Activated CD8-positive, alpha-beta memory T cell treated with anti-CD3 and anti-CD28 coated beads, Interleukin-2, amount 10 ng/mL, durations not matched to agents 7 days and 5 days (primary cell): ENCODE data around the gene CDH16. TPM values are rescaled to one million over a fixed set of nuclear protein-coding genes. Genes with fewer than 3 reads are reported as not detected.

Experiments used
- total RNA-seq, 2 experiments: library from RNA; stranded (reverse); gene quantifications; one replicate each; pipeline ENCODE4 v1.2.3, GENCODE V29; 2021

CDH16 gene
- total RNA-seq, 2 experiments from 2014 or later = not detected

Other genes starting within 250 kb of the CDH16 start
- 1 to 10 TPM; 1.1 to 1.2 TPM for gene CMTM4, start 222.1 kb downstream of the CDH16 start, total RNA-seq
- gene DYNC1LI2, start 167.3 kb downstream of the CDH16 start, total RNA-seq = 10 to 100 TPM; 71.6 to 81.0 TPM
- under 1 TPM in 1 of 2 experiments, not detected in 1; 0.47 TPM for gene TERB1, start 117.3 kb downstream of the CDH16 start, total RNA-seq
- 10 to 100 TPM; 81.1 to 88.5 TPM for gene NAE1, start 87.9 kb downstream of the CDH16 start, total RNA-seq
- gene CA7, start 74.5 kb downstream of the CDH16 start, total RNA-seq = not detected
- gene PDP2, start 38.4 kb downstream of the CDH16 start, total RNA-seq = 10 to 100 TPM; 29.2 to 33.3 TPM
- 1 to 10 TPM in 1 of 2 experiments, under 1 TPM in 1; 0.55 to 2.5 TPM for gene RRAD, start 6.7 kb upstream of the CDH16 start, total RNA-seq
- gene CIAO2B, start 15.5 kb upstream of the CDH16 start, total RNA-seq = 100 to 1,000 TPM; 124 to 131 TPM
- gene CES2, start 16.6 kb upstream of the CDH16 start, total RNA-seq = 10 to 100 TPM; 34.1 to 35.5 TPM
- gene CES3, start 42.4 kb upstream of the CDH16 start, total RNA-seq = 1 to 10 TPM; 2.3 to 4.5 TPM
- 10 to 100 TPM in 1 of 2 experiments, 1 to 10 TPM in 1; 8.1 to 11.7 TPM for gene CES4A, start 69.7 kb upstream of the CDH16 start, total RNA-seq
- 100 to 1,000 TPM; 180 to 196 TPM for gene CBFB, start 110.3 kb upstream of the CDH16 start, total RNA-seq
- 10 to 100 TPM; 14.2 to 15.2 TPM for gene PHAF1, start 191.1 kb upstream of the CDH16 start, total RNA-seq
- gene B3GNT9, start 232.1 kb upstream of the CDH16 start, total RNA-seq = 1 to 10 TPM; 5.6 to 7.9 TPM
- 10 to 100 TPM; 36.4 to 52.6 TPM for gene TRADD, start 241.0 kb upstream of the CDH16 start, total RNA-seq
- 10 to 100 TPM; 15.7 to 24.5 TPM for gene FBXL8, start 241.1 kb upstream of the CDH16 start, total RNA-seq
- 10 to 100 TPM; 15.0 to 43.7 TPM for gene HSF4, start 245.9 kb upstream of the CDH16 start, total RNA-seq